OCI-LY1 (cell line): Measurements from ENCODE around the gene CD48.

Source experiments
- EZH2 ChIP-seq: fragments of 200-600 bp; sonication (generic), shearing (Covaris generic); IDR thresholded peaks from 2 replicates; pipeline ENCODE4 v1.8.0; 2017; ENCODE audit warnings: borderline replicate concordance, mixed run types, mild to moderate bottlenecking, antibody characterized with exemption, low read length, moderate library complexity, mixed read lengths
- TF ChIP-seq, protein P1 (sequence below): fragments of 200-600 bp; sonication (generic), shearing (Covaris generic); IDR thresholded peaks from 2 replicates; pipeline ENCODE4 v1.5.1; 2017; ENCODE audit warnings: mild to moderate bottlenecking, antibody characterized with exemption, low read length, moderate library complexity, mixed read lengths

DNA sequence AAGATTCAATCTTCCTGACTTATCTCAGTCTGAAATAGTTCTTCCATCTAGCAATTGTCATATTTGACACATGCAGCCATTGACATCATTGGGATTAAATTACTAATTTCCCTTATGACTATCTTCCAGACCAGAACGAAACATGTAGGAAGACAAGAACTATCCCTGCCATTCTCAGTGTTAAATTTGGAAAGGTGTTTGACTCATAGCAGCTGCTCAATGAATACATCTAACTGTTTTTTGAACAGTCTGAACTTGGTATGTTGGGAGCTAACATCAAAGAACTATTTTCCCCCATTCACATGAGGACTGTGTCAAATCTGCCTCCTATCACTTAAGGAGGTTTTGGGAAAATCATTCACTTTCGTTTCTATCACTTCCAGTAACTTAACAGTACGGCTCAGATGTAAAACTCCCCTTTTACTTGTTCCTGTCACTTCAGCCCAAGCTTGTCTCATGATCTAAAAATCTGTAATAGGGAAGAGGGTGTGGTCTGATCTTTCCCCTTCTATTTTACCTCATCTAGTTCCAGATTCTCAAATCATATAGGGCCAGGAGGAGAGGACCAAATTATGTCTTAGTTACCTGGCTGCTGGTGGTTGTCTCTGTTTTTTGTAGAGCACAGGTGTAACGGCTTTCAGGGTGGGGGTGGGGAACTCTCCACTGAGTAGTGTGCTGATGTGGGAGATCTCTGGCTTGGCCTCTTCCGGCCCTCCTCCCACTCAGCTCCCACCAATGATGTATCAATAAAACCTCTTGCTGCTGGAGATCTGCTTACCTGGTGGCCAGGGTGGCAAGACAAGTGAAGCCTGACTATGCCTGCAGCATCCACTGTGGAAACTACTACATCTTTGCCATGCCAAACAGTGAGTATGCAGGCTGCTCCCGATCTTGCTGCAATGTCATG is 38.6 kb downstream of the CD48 start:
- no peak for TF ChIP-seq EZH2
- TF ChIP-seq, protein P1, sequence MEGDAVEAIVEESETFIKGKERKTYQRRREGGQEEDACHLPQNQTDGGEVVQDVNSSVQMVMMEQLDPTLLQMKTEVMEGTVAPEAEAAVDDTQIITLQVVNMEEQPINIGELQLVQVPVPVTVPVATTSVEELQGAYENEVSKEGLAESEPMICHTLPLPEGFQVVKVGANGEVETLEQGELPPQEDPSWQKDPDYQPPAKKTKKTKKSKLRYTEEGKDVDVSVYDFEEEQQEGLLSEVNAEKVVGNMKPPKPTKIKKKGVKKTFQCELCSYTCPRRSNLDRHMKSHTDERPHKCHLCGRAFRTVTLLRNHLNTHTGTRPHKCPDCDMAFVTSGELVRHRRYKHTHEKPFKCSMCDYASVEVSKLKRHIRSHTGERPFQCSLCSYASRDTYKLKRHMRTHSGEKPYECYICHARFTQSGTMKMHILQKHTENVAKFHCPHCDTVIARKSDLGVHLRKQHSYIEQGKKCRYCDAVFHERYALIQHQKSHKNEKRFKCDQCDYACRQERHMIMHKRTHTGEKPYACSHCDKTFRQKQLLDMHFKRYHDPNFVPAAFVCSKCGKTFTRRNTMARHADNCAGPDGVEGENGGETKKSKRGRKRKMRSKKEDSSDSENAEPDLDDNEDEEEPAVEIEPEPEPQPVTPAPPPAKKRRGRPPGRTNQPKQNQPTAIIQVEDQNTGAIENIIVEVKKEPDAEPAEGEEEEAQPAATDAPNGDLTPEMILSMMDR: no peak
